ENCODE measurements around the gene KCNH4. TPM values are rescaled to one million over a fixed set of nuclear protein-coding genes. Genes with fewer than 3 reads are reported as not detected.
A peak's percentile ranks its signal among the peaks of the same experiment; 100 is the strongest.

The KCNH4 gene
- total and polyA plus RNA-seq, 9 of the 15 experiments (the other 6 are each of a cell fraction or from before 2014, with no cell fraction given): 0.10 to 1.8 (median 0.50) TPM

DNA sequence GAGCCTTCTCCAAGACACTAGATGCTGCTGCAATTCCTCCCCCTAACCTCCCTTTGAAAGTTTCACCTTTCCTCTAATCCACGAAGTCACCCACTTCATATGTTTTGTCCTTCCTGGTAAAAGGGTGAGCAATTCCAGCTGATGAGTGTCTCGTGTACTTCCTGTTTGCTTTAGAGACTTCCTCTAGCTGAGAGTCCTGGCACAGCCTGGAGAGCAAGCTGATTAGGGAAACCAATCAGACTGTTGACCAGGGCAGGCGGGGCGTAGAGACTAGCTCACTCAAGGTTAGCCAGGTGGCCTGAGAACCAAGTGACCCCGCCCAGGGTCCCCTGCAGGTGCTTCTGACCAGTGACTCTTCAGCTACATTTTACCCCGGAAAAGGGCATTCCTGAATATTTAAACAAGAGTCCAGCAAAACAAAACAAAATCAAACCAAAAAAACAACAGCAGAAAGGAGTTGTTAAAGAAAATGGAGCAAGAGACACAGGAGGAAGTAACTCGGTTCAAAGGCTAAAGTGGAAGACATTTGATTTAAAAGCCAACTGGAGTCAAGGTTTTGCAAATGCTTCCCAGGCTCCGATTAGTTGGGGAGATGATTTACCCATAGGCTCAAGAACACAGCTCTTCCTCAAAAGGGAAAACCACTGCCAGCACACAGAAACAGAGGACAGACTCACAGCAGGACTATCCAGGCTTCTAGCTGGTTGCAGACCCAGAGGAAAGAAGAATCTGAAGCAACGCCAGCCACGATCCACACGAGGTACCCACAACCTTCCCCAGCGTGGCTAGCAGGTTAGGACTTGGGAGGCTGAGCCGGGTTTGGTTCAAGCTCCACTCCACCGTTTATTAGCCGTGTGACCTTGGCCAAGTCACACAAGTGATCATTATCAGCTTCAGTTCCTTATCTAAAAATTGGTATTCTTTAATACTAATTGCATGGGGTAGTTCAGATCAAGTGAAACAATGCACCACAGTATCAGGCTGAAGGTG, 45.0 kb downstream of the KCNH4 start:
- H3K79me2 ChIP-seq (ENCODE audit: control insufficient read depth, insufficient read depth, low read length): peaks cover 82% of the 10 kb centered on the region
- FAIRE-seq (peak; percentile 71), ATAC-seq (peak; percentile 79), DNase-seq (ENCODE audit: extremely low read depth in 1 of 4, low spot score in 3 of 4) (peak in 2 of 4 experiments; percentile 33 to 37)
- H3K9me1 ChIP-seq (ENCODE audit: control insufficient read depth, insufficient read depth, low read length): peaks cover 9% of the 10 kb centered on the region
- no peak overlapping the region for H3K4me3 ChIP-seq
- BruUV-seq (replicated peaks): no TSS peak
- H3K27ac ChIP-seq (ENCODE audit: extremely low read depth, low read depth, low read length): peak overlapping the region; percentile 34; the same call in 1 of the 3 replicates
- H3K9me3 ChIP-seq (replicated peaks; ENCODE audit: control insufficient read depth, insufficient read depth, low read depth, low read length): no peaks in the 10 kb centered on the region
- H3K27me3 ChIP-seq (ENCODE audit: control insufficient read depth in 2 of 2, insufficient read depth in 2 of 2, low read length in 2 of 2): no peaks in the 10 kb centered on the region
- ChIA-PET POLR2A (interaction anchor here (0.9 to 1.2 kb wide), 5 partner anchors 11 to 108 kb away, joined by 3 to 6 read pairs (median 4); partner anchors contain the start of gene KCNH4), CTCF (ENCODE audit: low intra/inter-chr PET ratio) (no interaction called here)
- no peak overlapping the region for H3K4me2 ChIP-seq (ENCODE audit: insufficient read depth, low read length)
- in situ Hi-C loops (cut with MboI) (no loop called here), intact Hi-C loops (cut with micrococcal nuclease) (no loop called here)
- H3K4me1 ChIP-seq (replicated peaks in 1 of 2; ENCODE audit: control insufficient read depth in 2 of 2, insufficient read depth in 2 of 2, low read length in 2 of 2): peaks cover 9 to 11% of the 10 kb centered on the region in 2 experiments; a peak in 3 of 5 replicates
- 64% methylated on average over 15 of the region's 15 CpGs for WGBS (ENCODE audit: insufficient coverage, low coverage, missing lambda C conversion rate)
- peaks cover 9% of the 10 kb centered on the region; the same call in 1 of the 2 replicates for H4K20me1 ChIP-seq (replicated peaks; ENCODE audit: control insufficient read depth, insufficient read depth, low read length)
- H3K9ac ChIP-seq (ENCODE audit: insufficient read depth in 1 of 2, low read depth in 2 of 2, low read length in 2 of 2): peak overlapping the region in 1 of 2 experiments; percentile 72; a peak in 2 of 4 replicates
- H3K36me3 ChIP-seq (ENCODE audit: control insufficient read depth, insufficient read depth, low read length): peaks cover 79% of the 10 kb centered on the region
- H2AFZ ChIP-seq (ENCODE audit: low read depth, low read length): no peak overlapping the region
- no peak for TF ChIP-seq HNRNPH1 (optimal IDR thresholded peaks at IDR 0.05; ENCODE audit: low read depth, low read length)
- TF ChIP-seq RAD21 (CRISPR knock-in tag; conservative IDR thresholded peaks at IDR 0.05 in 1 of 2, IDR thresholded peaks at IDR 0.05 in 1 of 2): no peak
- no peak for TF ChIP-seq ATF4 (CRISPR knock-in tag; IDR thresholded peaks at IDR 0.05)
- TF ChIP-seq, protein P1, sequence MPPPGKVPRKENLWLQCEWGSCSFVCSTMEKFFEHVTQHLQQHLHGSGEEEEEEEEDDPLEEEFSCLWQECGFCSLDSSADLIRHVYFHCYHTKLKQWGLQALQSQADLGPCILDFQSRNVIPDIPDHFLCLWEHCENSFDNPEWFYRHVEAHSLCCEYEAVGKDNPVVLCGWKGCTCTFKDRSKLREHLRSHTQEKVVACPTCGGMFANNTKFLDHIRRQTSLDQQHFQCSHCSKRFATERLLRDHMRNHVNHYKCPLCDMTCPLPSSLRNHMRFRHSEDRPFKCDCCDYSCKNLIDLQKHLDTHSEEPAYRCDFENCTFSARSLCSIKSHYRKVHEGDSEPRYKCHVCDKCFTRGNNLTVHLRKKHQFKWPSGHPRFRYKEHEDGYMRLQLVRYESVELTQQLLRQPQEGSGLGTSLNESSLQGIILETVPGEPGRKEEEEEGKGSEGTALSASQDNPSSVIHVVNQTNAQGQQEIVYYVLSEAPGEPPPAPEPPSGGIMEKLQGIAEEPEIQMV (tag; conservative IDR thresholded peaks at IDR 0.05; ENCODE audit: low read depth): no peak
- no peak for TF ChIP-seq ZNF589 (CRISPR knock-in tag; IDR thresholded peaks at IDR 0.05; ENCODE audit: low read depth)
- TF ChIP-seq MCM5 (IDR thresholded peaks at IDR 0.05; ENCODE audit: low read depth): no peak
- TF ChIP-seq ESRRA (IDR thresholded peaks at IDR 0.05; ENCODE audit: borderline replicate concordance, low read depth): peak; percentile 14; the same call in 1 of the 2 replicates
- TF ChIP-seq SMAD4 (CRISPR knock-in tag; conservative IDR thresholded peaks at IDR 0.05): peak; percentile 90
- TF ChIP-seq CREB1 (IDR thresholded peaks at IDR 0.05): no peak
- no peak for TF ChIP-seq CREB1 (CRISPR knock-in tag; IDR thresholded peaks at IDR 0.05)
- TF ChIP-seq RNF2 (IDR thresholded peaks at IDR 0.05): no peak
- TF ChIP-seq ZNF165 (CRISPR knock-in tag; IDR thresholded peaks at IDR 0.05; ENCODE audit: borderline replicate concordance): no peak
- no peak for TF ChIP-seq SMARCE1 (IDR thresholded peaks at IDR 0.05)
- TF ChIP-seq KAT7 (CRISPR knock-in tag; IDR thresholded peaks at IDR 0.05; ENCODE audit: borderline replicate concordance): no peak
- TF ChIP-seq NR1H2 (CRISPR knock-in tag; IDR thresholded peaks at IDR 0.05): no peak
- TF ChIP-seq MNT (conservative IDR thresholded peaks at IDR 0.05): 0 out of 4 replicates have a peak, but pooled peaks of 1 of the 2 experiments have one; percentile 29
- no peak for TF ChIP-seq YBX1 (IDR thresholded peaks at IDR 0.05)
- TF ChIP-seq TFAM (CRISPR knock-in tag; conservative IDR thresholded peaks at IDR 0.05): no peak

All from K562 (cell line).